ENCODE data around the gene HRNR. TPM values are rescaled to one million over a fixed set of nuclear protein-coding genes. Genes with fewer than 3 reads are reported as not detected.
"Not testable (repeated sequence)": the region's sequence is repeated elsewhere in the genome, so short reads cannot be mapped to it uniquely, and the experiment has no call there.

HRNR gene
- polyA plus RNA-seq, 4 donors = under 0.01 to 0.13 TPM; not detected in 2

GRCh38 chr1:152227310-152227928 lies 3.4 kb upstream of the HRNR start:
- 79 to 96% (median 88%) methylated on average over 1 of the region's 1 CpG for WGBS, 3 donors
- no peak overlapping the region for H3K27ac ChIP-seq (ENCODE audit: low read depth in 1 of 3, low read length in 2 of 3)
- no peak overlapping the region for H3K4me3 ChIP-seq (ENCODE audit: low read depth in 1 of 3, low read length in 3 of 3)
- no peaks in the 10 kb centered on the region for H3K9me3 ChIP-seq (ENCODE audit: control insufficient read depth in 2 of 2, insufficient read depth in 1 of 2, low read depth in 1 of 2, low read length in 1 of 2)
- no peaks in the 10 kb centered on the region for H3K27me3 ChIP-seq (ENCODE audit: control insufficient read depth in 3 of 3, insufficient read depth in 3 of 3, low read length in 3 of 3)
- FAIRE-seq = no peak
- DNase-seq = no peak
- no peaks in the 10 kb centered on the region for H3K36me3 ChIP-seq (ENCODE audit: control insufficient read depth in 3 of 3, insufficient read depth in 2 of 3, low read depth in 1 of 3, low read length in 3 of 3)
- no peaks in the 10 kb centered on the region for H3K4me1 ChIP-seq (ENCODE audit: control insufficient read depth in 3 of 3, insufficient read depth in 2 of 3, low read depth in 1 of 3, low read length in 2 of 3)

- 52 to 69% (median 61%) methylated on average over 3 of the region's 3 CpGs for WGBS, 3 donors
- DNase-seq (no peak), FAIRE-seq (no peak)
- H3K9me3 ChIP-seq (ENCODE audit: control insufficient read depth in 2 of 2, insufficient read depth in 1 of 2, low read depth in 1 of 2, low read length in 1 of 2) = peaks cover 0 to 3% of the 10 kb centered on the region in 2 donors
- no peaks in the 10 kb centered on the region for H3K27me3 ChIP-seq (ENCODE audit: control insufficient read depth in 3 of 3, insufficient read depth in 3 of 3, low read length in 3 of 3)
- H3K36me3 ChIP-seq (ENCODE audit: control insufficient read depth in 3 of 3, insufficient read depth in 2 of 3, low read depth in 1 of 3, low read length in 3 of 3) = no peaks in the 10 kb centered on the region
- no peak overlapping the region for H3K27ac ChIP-seq (ENCODE audit: low read depth in 1 of 3, low read length in 2 of 3)
- no peak overlapping the region for H3K4me3 ChIP-seq (ENCODE audit: low read depth in 1 of 3, low read length in 3 of 3)
- no peaks in the 10 kb centered on the region for H3K4me1 ChIP-seq (ENCODE audit: control insufficient read depth in 3 of 3, insufficient read depth in 2 of 3, low read depth in 1 of 3, low read length in 2 of 3)
Measured at GRCh38 chr1:152225678-152226077, 1.7 kb upstream of the HRNR start.

GRCh38 chr1:152220166-152221163 lies 3.5 kb downstream of the HRNR start:
- DNase-seq (no peak), FAIRE-seq (no peak)
- Histone ChIP-seq H3K27me3 (ENCODE audit: control insufficient read depth in 3 of 3, insufficient read depth in 3 of 3, low read length in 3 of 3) (no peaks in the 10 kb centered on the region), H3K27ac (ENCODE audit: low read depth in 1 of 3, low read length in 2 of 3) (no peak overlapping the region), H3K4me3 (ENCODE audit: low read depth in 1 of 3, low read length in 3 of 3) (no peak overlapping the region), H3K4me1 (ENCODE audit: control insufficient read depth in 3 of 3, insufficient read depth in 2 of 3, low read depth in 1 of 3, low read length in 2 of 3) (no peaks in the 10 kb centered on the region), H3K9me3 (ENCODE audit: control insufficient read depth in 2 of 2, insufficient read depth in 1 of 2, low read depth in 1 of 2, low read length in 1 of 2) (peaks cover 2 to 30% of the 10 kb centered on the region in 2 donors), H3K36me3 (ENCODE audit: control insufficient read depth in 3 of 3, insufficient read depth in 2 of 3, low read depth in 1 of 3, low read length in 3 of 3) (no peaks in the 10 kb centered on the region)
- WGBS, 3 donors = 88 to 93% (median 90%) methylated on average over 30 of the region's 30 CpGs

GRCh38 chr1:152219438-152219837 lies 4.6 kb downstream of the HRNR start:
- not testable (repeated sequence) for H3K36me3 ChIP-seq (ENCODE audit: control insufficient read depth in 3 of 3, insufficient read depth in 2 of 3, low read depth in 1 of 3, low read length in 3 of 3); DNase-seq; H3K27ac ChIP-seq (ENCODE audit: low read depth in 1 of 3, low read length in 2 of 3); H3K4me1 ChIP-seq (ENCODE audit: control insufficient read depth in 3 of 3, insufficient read depth in 2 of 3, low read depth in 1 of 3, low read length in 2 of 3); H3K27me3 ChIP-seq (ENCODE audit: control insufficient read depth in 3 of 3, insufficient read depth in 3 of 3, low read length in 3 of 3); FAIRE-seq; H3K4me3 ChIP-seq (ENCODE audit: low read depth in 1 of 3, low read length in 3 of 3)
- 83 to 90% (median 83%) methylated on average over 14 of the region's 14 CpGs for WGBS, 3 donors
- H3K9me3 ChIP-seq (ENCODE audit: control insufficient read depth in 2 of 2, insufficient read depth in 1 of 2, low read depth in 1 of 2, low read length in 1 of 2) = peaks cover 2 to 30% of the 10 kb centered on the region in 2 donors

GRCh38 chr1:152218762-152219436 lies 5.1 kb downstream of the HRNR start:
- Histone ChIP-seq H3K4me1 (ENCODE audit: control insufficient read depth in 3 of 3, insufficient read depth in 2 of 3, low read depth in 1 of 3, low read length in 2 of 3) (no peaks in the 10 kb centered on the region), H3K36me3 (ENCODE audit: control insufficient read depth in 3 of 3, insufficient read depth in 2 of 3, low read depth in 1 of 3, low read length in 3 of 3) (no peaks in the 10 kb centered on the region), H3K9me3 (ENCODE audit: control insufficient read depth in 2 of 2, insufficient read depth in 1 of 2, low read depth in 1 of 2, low read length in 1 of 2) (peaks cover 2 to 30% of the 10 kb centered on the region in 2 donors), H3K4me3 (ENCODE audit: low read depth in 1 of 3, low read length in 3 of 3) (no peak overlapping the region), H3K27me3 (ENCODE audit: control insufficient read depth in 3 of 3, insufficient read depth in 3 of 3, low read length in 3 of 3) (no peaks in the 10 kb centered on the region), H3K27ac (ENCODE audit: low read depth in 1 of 3, low read length in 2 of 3) (no peak overlapping the region)
- no peak for FAIRE-seq
- WGBS, 3 donors = 92 to 94% (median 93%) methylated on average over 24 of the region's 24 CpGs
- no peak for DNase-seq

GRCh38 chr1:152215604-152216003 lies 8.4 kb downstream of the HRNR start:
- 92 to 95% (median 94%) methylated on average over 10 to 13 of the region's 13 CpGs for WGBS, 3 donors

GRCh38 chr1:152214911-152215310 lies 9.1 kb downstream of the HRNR start:
- H3K36me3 ChIP-seq (ENCODE audit: control insufficient read depth in 3 of 3, insufficient read depth in 2 of 3, low read depth in 1 of 3, low read length in 3 of 3); DNase-seq; H3K27ac ChIP-seq (ENCODE audit: low read depth in 1 of 3, low read length in 2 of 3); H3K4me3 ChIP-seq (ENCODE audit: low read depth in 1 of 3, low read length in 3 of 3); FAIRE-seq; H3K27me3 ChIP-seq (ENCODE audit: control insufficient read depth in 3 of 3, insufficient read depth in 3 of 3, low read length in 3 of 3); H3K4me1 ChIP-seq (ENCODE audit: control insufficient read depth in 3 of 3, insufficient read depth in 2 of 3, low read depth in 1 of 3, low read length in 2 of 3): not testable (repeated sequence)
- WGBS, 3 donors = 90 to 96% (median 93%) methylated on average over 10 to 20 of the region's 21 CpGs
- H3K9me3 ChIP-seq (ENCODE audit: control insufficient read depth in 2 of 2, insufficient read depth in 1 of 2, low read depth in 1 of 2, low read length in 1 of 2) = peaks cover 2 to 22% of the 10 kb centered on the region in 2 donors

More at GRCh38 chr1:152215604-152216003, 8.4 kb downstream of the HRNR start:
- H3K4me3 ChIP-seq (ENCODE audit: low read depth in 1 of 3, low read length in 3 of 3); DNase-seq; H3K36me3 ChIP-seq (ENCODE audit: control insufficient read depth in 3 of 3, insufficient read depth in 2 of 3, low read depth in 1 of 3, low read length in 3 of 3); H3K27ac ChIP-seq (ENCODE audit: low read depth in 1 of 3, low read length in 2 of 3); H3K4me1 ChIP-seq (ENCODE audit: control insufficient read depth in 3 of 3, insufficient read depth in 2 of 3, low read depth in 1 of 3, low read length in 2 of 3); FAIRE-seq; H3K27me3 ChIP-seq (ENCODE audit: control insufficient read depth in 3 of 3, insufficient read depth in 3 of 3, low read length in 3 of 3): not testable (repeated sequence)
- peaks cover 2 to 26% of the 10 kb centered on the region in 2 donors for H3K9me3 ChIP-seq (ENCODE audit: control insufficient read depth in 2 of 2, insufficient read depth in 1 of 2, low read depth in 1 of 2, low read length in 1 of 2)

- DNase-seq (no peak), FAIRE-seq (no peak)
Measured at GRCh38 chr1:152198982-152199381, 25.0 kb downstream of the HRNR start.

More at GRCh38 chr1:152198982-152199381, 25.0 kb downstream of the HRNR start:
- H3K4me1 ChIP-seq (ENCODE audit: control insufficient read depth in 3 of 3, insufficient read depth in 2 of 3, low read depth in 1 of 3, low read length in 2 of 3) = no peaks in the 10 kb centered on the region
- no peaks in the 10 kb centered on the region for H3K9me3 ChIP-seq (ENCODE audit: control insufficient read depth in 2 of 2, insufficient read depth in 1 of 2, low read depth in 1 of 2, low read length in 1 of 2)
- no peak overlapping the region for H3K4me3 ChIP-seq (ENCODE audit: low read depth in 1 of 3, low read length in 3 of 3)
- no peak overlapping the region for H3K27ac ChIP-seq (ENCODE audit: low read depth in 1 of 3, low read length in 2 of 3)
- H3K27me3 ChIP-seq (ENCODE audit: control insufficient read depth in 3 of 3, insufficient read depth in 3 of 3, low read length in 3 of 3) = no peaks in the 10 kb centered on the region
- no peaks in the 10 kb centered on the region for H3K36me3 ChIP-seq (ENCODE audit: control insufficient read depth in 3 of 3, insufficient read depth in 2 of 3, low read depth in 1 of 3, low read length in 3 of 3)
